Upper lobe of left lung (tissue), 6 donors: Measurements from ENCODE around the gene SELENOI. TPM values are rescaled to one million over a fixed set of nuclear protein-coding genes. Genes with fewer than 3 reads are reported as not detected.
"Not testable (repeated sequence)": the region's sequence is repeated elsewhere in the genome, so short reads cannot be mapped to it uniquely, and the experiment has no call there.

Experiments
- ATAC-seq, 2 donors: fragments of 200-7000 bp; cut with Tn5 transposase; one replicate each; pipeline ENCODE4 v1.9.1; 2022; ENCODE audit warnings: mild to moderate bottlenecking in 2 of 2, moderate library complexity in 2 of 2; ENCODE audit not compliant: low FRiP score in 2 of 2
- DNase-seq, 2 donors: peaks; one replicate each; pipeline ENCODE4 v3.0.0-alpha.2; 2019 to 2020
- H3K27ac ChIP-seq, 4 donors: fragments of 200-600 bp; sonication (generic); one replicate each; pipeline ENCODE4 v1.5.1; 2016 to 2019
- H3K27me3 ChIP-seq, 4 donors: fragments of 200-600 bp; sonication (generic); one replicate each; pipeline ENCODE4 v1.5.1; 2017 to 2019
- H3K36me3 ChIP-seq, 4 donors: fragments of 200-600 bp; sonication (generic); one replicate each; pipeline ENCODE4 v1.5.1; 2016 to 2019
- H3K4me1 ChIP-seq, 4 donors: fragments of 200-600 bp; sonication (generic); one replicate each; pipeline ENCODE4 v1.5.1; 2018 to 2019
- H3K4me3 ChIP-seq, 4 donors: fragments of 200-600 bp; sonication (generic); one replicate each; pipeline ENCODE4 v1.5.1; 2017 to 2019; ENCODE audit warnings: mild to moderate bottlenecking in 2 of 4, moderate library complexity in 1 of 4
- H3K9me3 ChIP-seq, 4 donors: fragments of 200-600 bp; sonication (generic); one replicate each; pipeline ENCODE4 v1.5.1; 2018 to 2019
- CTCF ChIP-seq, 6 experiments: fragments of 450-650 bp in 4 of 6; fragments of 200-600 bp in 2 of 6; sonication (generic) in 2 of 6; IDR thresholded peaks; one replicate each; pipeline ENCODE4 v1.5.1; 2016 to 2019; ENCODE audit warnings: antibody characterized with exemption in 6 of 6
- EP300 ChIP-seq, 4 donors: sonication (generic); formaldehyde crosslinking; IDR thresholded peaks; one replicate each; pipeline ENCODE4 v1.5.1; 2017; ENCODE audit warnings: antibody characterized with exemption in 4 of 4, control low read depth in 2 of 4
- POLR2A ChIP-seq, 4 donors: fragments of 450-650 bp; IDR thresholded peaks; one replicate each; pipeline ENCODE4 v1.5.1; 2016 to 2017; ENCODE audit warnings: antibody characterized with exemption in 4 of 4, mild to moderate bottlenecking in 2 of 4
- POLR2AphosphoS5 ChIP-seq, 2 donors: sonication (generic); formaldehyde crosslinking; IDR thresholded peaks; one replicate each; pipeline ENCODE4 v1.5.1; 2017; ENCODE audit warnings: antibody characterized with exemption in 2 of 2
- WGBS, 2 donors: methylation state at CpG; one replicate each; pipeline ENCODE4 v1.1.5; 2017 to 2018; 5-methylcytosine and 5-hydroxymethylcytosine counted together
- total RNA-seq, 6 donors: library from RNA; depleted of rRNA in 4 of 6; stranded (reverse); fragments of >200 nt in 4 of 6; gene quantifications; one replicate each; pipeline versions ENCODE4 v1.1.0 to v1.2.1, GENCODE V29; 2016 to 2021
- donor health status: DM: no; HTN: no; CAD: no; lungs with moderate emphysema.
- donor health status: DM: no; HTN: yes; CAD: no; lungs with severe emphysema.

SELENOI gene
- total RNA-seq, 6 donors from 2014 or later = 6.8 to 21.6 (median 17.2) TPM

DNA sequence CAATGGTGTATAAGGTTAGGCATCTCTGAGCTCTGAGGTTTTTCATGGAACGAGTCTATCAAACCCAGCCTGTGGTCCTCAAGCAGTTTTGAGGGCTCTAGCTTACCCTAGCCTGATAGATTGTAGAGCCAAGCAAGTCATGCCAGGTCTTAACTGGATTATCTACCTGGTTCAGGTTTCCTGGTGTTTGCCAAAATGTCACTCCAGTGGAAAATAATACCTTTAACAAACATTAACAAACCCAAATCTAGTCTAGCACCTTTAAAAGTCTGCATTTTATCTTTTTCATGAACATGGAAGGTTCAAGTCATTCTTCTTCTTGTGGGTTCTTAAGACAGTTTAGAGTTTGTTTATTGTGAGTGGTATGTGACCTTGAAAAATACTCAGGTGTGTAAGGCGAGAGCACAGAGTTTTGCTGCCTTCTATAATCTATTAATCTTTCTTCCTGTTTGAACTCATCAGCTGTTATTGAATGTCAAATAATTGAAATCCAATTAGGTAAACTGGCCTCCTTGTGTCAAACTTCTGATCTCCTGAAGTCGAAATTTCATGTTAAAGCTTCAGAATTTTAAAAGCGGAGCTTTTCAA, 14.0 kb downstream of the SELENOI start:
- no peaks in the 10 kb centered on the region for H3K9me3 ChIP-seq
- H3K4me3 ChIP-seq = no peak overlapping the region
- H3K27ac ChIP-seq = no peak overlapping the region
- no peaks in the 10 kb centered on the region for H3K4me1 ChIP-seq
- no peak for TF ChIP-seq CTCF (IDR thresholded peaks at IDR 0.05)
- TF ChIP-seq EP300 (IDR thresholded peaks at IDR 0.05) = no peak
- no peak for TF ChIP-seq POLR2AphosphoS5 (IDR thresholded peaks at IDR 0.05)
- TF ChIP-seq POLR2A (IDR thresholded peaks at IDR 0.05) = no peak
- H3K27me3 ChIP-seq = no peaks in the 10 kb centered on the region
- no peaks in the 10 kb centered on the region for H3K36me3 ChIP-seq
- no peak for ATAC-seq
- WGBS, 2 donors = 89 to 92% methylated on average over 4 of the region's 4 CpGs
- DNase-seq = no peak

DNA sequence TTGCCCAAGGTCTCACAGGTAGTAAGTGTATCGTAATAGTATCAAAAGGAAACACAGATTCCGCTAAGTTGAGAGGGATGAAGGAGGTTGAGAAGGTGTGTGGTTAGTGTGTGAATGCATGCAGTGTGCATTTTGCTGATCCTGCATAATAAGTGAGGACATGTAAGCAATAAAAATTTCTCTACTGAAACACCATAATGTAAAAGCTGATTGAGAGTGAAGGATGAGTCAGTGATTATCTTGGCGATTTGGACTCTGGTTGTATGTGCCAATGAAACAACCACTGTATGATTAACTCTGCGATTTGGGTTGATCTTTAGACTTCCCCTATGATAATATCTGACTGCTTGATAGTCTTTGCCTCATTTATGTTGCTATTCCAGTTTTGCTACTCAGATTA, 17.4 kb downstream of the SELENOI start:
- no peak for TF ChIP-seq POLR2A (IDR thresholded peaks at IDR 0.05)
- TF ChIP-seq EP300 (IDR thresholded peaks at IDR 0.05) = no peak
- TF ChIP-seq CTCF (IDR thresholded peaks at IDR 0.05) = no peak
- no peak for TF ChIP-seq POLR2AphosphoS5 (IDR thresholded peaks at IDR 0.05)
- H3K4me1 ChIP-seq = no peaks in the 10 kb centered on the region

DNA sequence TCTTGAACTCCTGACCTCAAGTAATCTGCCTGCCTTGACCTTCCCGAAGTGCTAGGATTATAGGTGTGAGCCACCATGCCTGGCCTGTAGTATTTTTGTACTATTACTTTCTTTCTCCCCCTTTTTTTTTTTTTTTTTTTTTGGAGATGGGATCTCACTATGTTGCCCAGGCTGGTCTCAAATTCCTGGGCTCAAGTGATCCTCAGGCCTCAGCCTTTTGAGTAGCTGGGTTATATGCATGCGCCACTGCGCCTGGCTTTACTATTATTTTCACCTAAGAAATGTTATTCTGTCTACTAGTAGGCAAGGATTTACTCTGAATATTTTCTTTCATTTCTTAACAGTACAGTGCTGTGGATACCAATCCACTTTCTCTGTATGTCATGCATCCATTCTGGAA, 18.0 kb downstream of the SELENOI start:
- WGBS, 2 donors = 100% methylated on average over 3 of the region's 3 CpGs

More for the DNA sequence above, 17.4 kb downstream of the SELENOI start:
- 84 to 90% methylated on average over 4 of the region's 4 CpGs for WGBS, 2 donors
- no peaks in the 10 kb centered on the region for H3K27me3 ChIP-seq
- H3K9me3 ChIP-seq = no peaks in the 10 kb centered on the region
- no peak overlapping the region for H3K27ac ChIP-seq
- H3K36me3 ChIP-seq = peaks cover 0 to 18% (median 0%) of the 10 kb centered on the region in 4 donors
- DNase-seq = no peak
- ATAC-seq = no peak
- H3K4me3 ChIP-seq = no peak overlapping the region

GRCh38 chr2:26364669-26365068, 18.7 kb downstream of the SELENOI start:
- ATAC-seq = no peak
- Histone ChIP-seq H3K27me3 (no peaks in the 10 kb centered on the region), H3K4me3 (no peak overlapping the region), H3K36me3 (peaks cover 0 to 28% (median 3%) of the 10 kb centered on the region in 4 donors), H3K4me1 (no peaks in the 10 kb centered on the region), H3K9me3 (no peaks in the 10 kb centered on the region), H3K27ac (no peak overlapping the region)
- WGBS, 2 donors = 95 to 98% methylated on average over 4 of the region's 4 CpGs
- DNase-seq = no peak
- no peak for TF ChIP-seq POLR2AphosphoS5 (IDR thresholded peaks at IDR 0.05)
- no peak for TF ChIP-seq CTCF (IDR thresholded peaks at IDR 0.05)
- TF ChIP-seq POLR2A (IDR thresholded peaks at IDR 0.05) = no peak
- TF ChIP-seq EP300 (IDR thresholded peaks at IDR 0.05) = no peak

More for the DNA sequence above, 18.0 kb downstream of the SELENOI start:
- Histone ChIP-seq H3K27ac (no peak overlapping the region), H3K9me3 (no peaks in the 10 kb centered on the region), H3K27me3 (no peaks in the 10 kb centered on the region), H3K4me1 (no peaks in the 10 kb centered on the region), H3K36me3 (peaks cover 0 to 24% (median 0%) of the 10 kb centered on the region in 4 donors), H3K4me3 (no peak overlapping the region)
- TF ChIP-seq CTCF (IDR thresholded peaks at IDR 0.05) = no peak
- TF ChIP-seq EP300 (IDR thresholded peaks at IDR 0.05) = no peak
- TF ChIP-seq POLR2A (IDR thresholded peaks at IDR 0.05) = no peak
- TF ChIP-seq POLR2AphosphoS5 (IDR thresholded peaks at IDR 0.05) = no peak
- ATAC-seq (no peak), DNase-seq (no peak)

DNA sequence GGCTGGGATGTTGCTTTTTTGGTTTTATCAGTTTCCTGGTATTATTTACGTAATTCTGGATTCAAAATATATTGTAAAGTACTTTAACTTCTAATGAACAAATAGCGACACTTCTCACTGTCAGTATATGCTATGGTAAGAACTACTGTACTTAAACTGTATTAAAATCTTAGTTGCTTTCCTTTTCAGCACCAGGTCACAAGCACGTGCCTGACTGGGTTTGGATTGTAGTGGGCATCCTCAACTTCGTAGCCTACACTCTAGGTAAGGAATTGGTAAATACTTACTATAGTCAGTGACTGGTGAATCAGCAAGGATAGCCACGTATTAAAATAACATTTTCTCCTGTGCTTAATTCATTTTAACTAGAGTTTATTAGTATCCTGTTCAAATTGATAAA, 21.0 kb downstream of the SELENOI start:
- no peaks in the 10 kb centered on the region for H3K4me1 ChIP-seq
- H3K4me3 ChIP-seq = no peak overlapping the region
- TF ChIP-seq EP300 (IDR thresholded peaks at IDR 0.05) (no peak), POLR2A (IDR thresholded peaks at IDR 0.05) (no peak), POLR2AphosphoS5 (IDR thresholded peaks at IDR 0.05) (no peak), CTCF (IDR thresholded peaks at IDR 0.05) (no peak)
- DNase-seq (no peak), ATAC-seq (no peak)
- no peak overlapping the region for H3K27ac ChIP-seq
- peaks cover 0 to 29% (median 3%) of the 10 kb centered on the region in 4 donors for H3K36me3 ChIP-seq
- no peaks in the 10 kb centered on the region for H3K9me3 ChIP-seq
- H3K27me3 ChIP-seq = no peaks in the 10 kb centered on the region
- 92 to 94% methylated on average over 5 of the region's 5 CpGs for WGBS, 2 donors

DNA sequence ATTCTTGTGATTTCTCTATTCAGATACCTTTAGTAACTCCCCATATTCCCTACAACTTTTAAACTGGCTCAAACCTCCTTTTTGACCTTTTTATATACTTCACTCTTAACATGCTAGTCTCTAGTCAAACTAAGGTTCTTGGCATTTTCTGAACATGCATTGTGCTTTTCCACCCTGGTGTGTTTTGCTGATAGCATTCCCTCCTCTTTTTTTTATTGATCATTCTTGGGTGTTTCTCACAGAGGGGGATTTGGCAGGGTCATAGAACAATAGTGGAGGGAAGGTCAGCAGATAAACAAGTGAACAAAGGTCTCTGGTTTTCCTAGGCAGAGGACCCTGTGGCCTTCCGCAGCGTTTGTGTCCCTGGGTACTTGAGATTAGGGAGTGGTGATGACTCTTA, 23.7 kb downstream of the SELENOI start:
- peaks cover 0 to 51% (median 4%) of the 10 kb centered on the region in 4 donors for H3K36me3 ChIP-seq
- 58% methylated on average over 2 of the region's 2 CpGs; no CpG with 5 or more reads in 1 of the 2 donors for WGBS, 2 donors
- H3K4me3 ChIP-seq = not testable (repeated sequence)

DNA sequence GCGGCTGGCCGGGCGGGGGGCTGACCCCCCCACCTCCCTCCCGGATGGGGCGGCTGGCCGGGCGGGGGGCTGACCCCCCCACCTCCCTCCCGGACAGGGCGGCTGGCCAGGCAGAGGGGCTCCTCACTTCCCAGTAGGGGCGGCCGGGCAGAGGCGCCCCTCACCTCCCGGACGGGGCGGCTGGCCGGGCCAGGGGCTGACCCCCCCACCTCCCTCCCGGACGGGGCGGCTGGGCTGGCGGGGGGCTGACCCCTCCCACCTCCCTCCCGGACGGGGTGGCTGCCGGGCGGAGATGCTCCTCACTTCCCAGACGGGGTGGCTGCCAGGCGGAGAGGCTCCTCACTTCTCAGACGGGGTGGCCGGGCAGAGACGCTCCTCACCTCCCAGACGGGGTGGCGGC, 25.0 kb downstream of the SELENOI start:
- H3K9me3 ChIP-seq, H3K27me3 ChIP-seq, ATAC-seq, H3K4me3 ChIP-seq, H3K27ac ChIP-seq, H3K4me1 ChIP-seq: not testable (repeated sequence)
- peaks cover 0 to 54% (median 6%) of the 10 kb centered on the region in 4 donors for H3K36me3 ChIP-seq
- peak in 1 of 2 donors; percentile 57 for DNase-seq
- WGBS, 2 donors = 87% methylated on average over 3 of the region's 31 CpGs; no CpG with 5 or more reads in 1 of the 2 donors

More for the DNA sequence above, 23.7 kb downstream of the SELENOI start:
- ATAC-seq, H3K4me1 ChIP-seq, H3K27ac ChIP-seq, H3K9me3 ChIP-seq, DNase-seq, H3K27me3 ChIP-seq: not testable (repeated sequence)
